ENCODE data around the gene KIF5C.
A peak's percentile ranks its signal among the peaks of the same experiment; 100 is the strongest.

The KIF5C gene

DNA sequence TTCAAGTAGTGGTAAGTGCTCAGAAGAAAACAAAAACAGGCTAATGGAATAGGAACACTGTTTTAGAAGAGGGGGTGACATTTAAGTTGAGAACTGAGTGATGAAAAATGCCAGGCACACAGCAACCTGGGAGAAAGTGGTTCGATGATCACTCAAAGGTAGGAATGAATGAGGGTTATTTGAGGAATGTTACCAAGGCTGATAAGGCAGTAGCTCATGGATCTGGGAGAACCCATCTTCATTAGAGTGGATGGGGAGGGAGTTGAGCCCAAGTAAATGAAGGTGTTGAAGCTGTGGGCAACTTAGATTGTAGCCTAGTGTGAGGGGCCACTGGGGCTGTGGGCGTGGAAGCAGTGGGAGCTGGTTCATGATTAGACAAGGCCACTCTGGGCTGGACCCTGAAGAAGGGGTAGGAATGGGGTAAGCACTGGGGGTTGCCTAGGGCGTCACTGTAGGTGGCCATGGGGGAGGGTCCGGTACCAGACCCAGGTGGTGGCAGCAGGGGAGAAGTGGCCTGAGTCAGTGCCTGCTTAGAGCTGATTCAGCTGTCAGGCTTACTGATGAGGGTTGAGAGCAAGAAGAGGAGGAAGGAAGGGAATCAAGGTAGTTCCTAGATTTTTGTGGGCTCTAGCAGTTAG lies 141.0 kb downstream of the KIF5C start:
- DNase-seq (ENCODE audit: low read depth in 2 of 2), result no peak

DNA sequence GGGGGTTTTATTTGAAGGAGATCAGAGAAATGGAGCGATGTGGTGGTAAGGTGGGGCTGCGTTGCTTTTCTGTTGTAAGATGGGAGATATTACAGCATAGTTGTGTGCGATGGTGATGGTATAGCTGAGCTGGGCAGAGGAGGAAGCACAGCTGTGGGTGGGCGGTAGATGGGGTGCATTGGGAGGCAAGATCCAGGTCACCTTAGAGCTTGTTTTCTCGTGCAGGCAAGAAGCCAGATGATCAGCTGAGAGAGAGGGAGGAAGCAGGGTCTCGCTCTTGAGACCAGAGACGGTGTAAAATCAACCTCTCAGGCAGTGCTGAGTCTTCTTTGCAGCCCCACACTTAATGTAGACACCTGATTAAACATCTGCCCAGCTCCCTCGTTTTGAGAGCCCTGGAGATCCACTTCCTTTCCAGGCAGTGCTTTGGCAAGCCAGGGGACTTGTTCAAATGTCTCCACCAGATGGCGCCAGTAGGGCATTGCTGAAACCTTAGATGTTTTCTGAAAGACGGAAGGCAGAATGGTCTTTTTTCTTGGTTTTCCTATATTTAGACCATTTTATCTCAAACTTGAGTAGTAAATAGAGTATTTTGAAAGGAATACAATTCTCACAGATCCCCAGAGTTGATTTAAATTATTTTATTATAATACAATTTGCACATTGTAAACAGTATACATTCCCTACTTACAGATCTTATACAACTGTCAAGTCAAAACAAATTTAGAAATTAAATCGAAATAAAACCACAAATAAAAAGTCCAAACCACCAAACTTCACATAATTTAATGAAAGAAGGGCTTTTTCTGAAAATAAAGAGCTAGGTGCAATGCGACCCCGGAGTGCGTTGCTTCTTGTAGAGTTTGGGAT lies 142.3 kb downstream of the KIF5C start:
- peak; percentile 21 to 58 for DNase-seq (ENCODE audit: low read depth in 2 of 2)

DNA sequence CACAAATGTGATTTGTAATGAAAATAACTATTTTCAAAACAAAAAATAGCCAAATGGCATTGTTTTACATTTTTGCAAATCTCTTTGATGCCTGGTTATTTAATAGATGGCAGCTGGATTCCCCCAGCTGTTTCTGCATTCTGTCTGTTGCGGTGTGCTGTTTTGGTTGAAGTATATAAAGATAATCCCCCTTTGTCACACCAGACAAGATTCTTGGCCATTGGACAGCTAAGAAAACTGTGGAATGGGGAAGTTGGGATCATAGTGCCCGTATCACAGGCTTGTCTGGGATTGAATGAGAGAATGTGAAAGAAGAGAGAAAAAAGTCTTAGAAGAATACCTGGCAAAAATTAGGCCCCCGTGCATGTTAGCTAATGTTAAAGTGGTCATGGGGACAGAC lies 144.0 kb downstream of the KIF5C start:
- no peak for DNase-seq (ENCODE audit: low read depth in 2 of 2)

DNA sequence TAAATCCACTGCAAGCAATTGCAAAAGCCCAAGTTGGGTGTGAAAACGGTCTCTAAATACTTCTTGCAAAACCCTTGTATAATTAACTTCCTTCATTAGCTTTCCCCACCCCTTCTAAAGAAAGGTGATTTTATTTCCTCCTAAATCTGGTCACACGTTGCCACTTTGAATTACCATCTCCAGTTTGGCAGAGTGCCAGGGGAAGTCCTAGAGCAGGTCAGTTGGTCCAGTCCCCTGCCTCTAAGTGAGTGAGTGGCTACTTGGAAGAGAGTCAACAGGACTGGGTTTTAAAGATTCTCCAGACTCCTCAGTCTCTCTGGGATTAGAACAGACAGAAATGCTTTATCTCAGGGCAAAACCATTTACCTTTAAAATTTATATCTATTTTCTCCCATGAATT lies 144.7 kb downstream of the KIF5C start:
- no peak for DNase-seq (ENCODE audit: low read depth in 2 of 2)

DNA sequence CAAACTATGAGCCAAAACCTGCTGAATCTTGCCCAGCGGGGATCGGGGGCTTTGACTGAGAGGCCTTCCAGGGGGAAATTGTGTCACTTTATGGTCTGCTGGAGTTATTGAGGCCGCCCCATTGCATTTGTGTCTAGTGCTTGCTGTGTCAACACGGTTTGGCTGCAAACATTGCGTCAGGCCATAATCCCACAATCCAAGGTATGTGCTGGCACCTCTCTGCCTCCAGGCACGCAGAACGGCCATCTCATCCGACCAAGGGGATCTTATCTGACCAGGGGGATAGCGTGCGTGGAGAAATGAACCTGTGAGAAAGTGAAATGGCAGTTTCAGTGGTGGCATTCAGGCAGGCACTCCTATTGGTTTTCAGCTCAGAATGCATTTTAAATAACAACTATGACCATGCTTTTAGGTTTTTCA lies 145.4 kb downstream of the KIF5C start:
- DNase-seq (ENCODE audit: low read depth in 2 of 2), result no peak

DNA sequence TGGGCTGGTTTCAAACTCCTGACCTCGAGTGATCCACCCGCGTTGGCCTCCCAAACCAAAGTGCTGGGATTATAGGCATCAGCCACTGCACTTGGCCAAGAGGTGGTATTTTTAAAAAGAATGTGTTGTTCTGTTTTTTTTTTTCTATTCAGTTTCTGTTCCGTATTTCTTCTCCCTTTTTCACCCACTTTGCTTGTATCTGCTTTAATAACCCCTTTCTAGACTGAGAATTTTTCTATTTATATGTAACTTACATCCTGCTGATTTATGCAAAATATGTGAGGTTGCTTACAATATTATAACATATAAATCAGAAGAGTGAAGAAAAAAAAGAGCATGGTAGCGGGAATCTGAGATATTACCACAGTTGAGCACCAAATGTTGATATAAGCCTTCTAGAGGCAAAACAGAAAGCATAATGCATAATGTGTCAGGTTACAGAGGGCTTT lies 146.3 kb downstream of the KIF5C start:
- no peak for DNase-seq (ENCODE audit: low read depth in 2 of 2)

DNA sequence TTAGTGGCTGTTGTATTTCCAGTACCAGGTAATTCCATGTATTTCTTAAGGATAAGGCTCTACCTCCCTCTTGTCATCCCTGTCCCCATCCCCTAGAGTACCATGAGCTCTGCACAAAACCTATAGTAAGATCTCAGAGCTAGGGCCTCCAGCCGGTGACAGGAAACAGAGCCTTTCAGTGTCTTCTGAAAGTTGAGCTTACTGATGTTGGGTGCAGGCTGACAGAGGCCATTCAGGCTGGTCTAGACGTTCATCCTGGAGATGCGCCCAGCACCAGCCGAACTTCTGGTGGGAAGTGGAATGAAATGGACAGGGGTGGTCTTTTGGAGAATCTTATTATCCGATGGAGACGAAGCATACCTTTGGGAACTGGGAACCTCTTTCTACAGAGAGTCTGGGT lies 146.7 kb downstream of the KIF5C start:
- no peak for DNase-seq (ENCODE audit: low read depth in 2 of 2)

DNA sequence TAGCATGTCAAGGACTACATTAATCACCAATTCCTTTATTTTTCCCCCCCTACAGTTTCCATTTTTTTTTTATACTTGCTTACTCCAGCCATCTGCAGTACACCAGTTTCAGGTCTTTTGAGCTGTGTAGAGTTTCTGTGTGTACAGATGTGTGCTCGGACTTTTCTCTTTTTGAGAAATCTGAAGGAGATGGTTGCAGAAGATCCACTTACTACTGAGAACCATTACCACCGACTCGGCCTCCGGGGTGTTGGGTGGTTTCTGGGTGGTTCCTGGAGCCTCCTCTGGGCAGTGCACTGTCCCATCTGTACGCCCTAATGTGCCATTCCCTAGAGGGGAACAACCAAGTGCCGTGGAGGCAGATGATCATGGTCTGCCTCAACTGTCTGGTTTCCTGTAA lies 148.1 kb downstream of the KIF5C start:
- DNase-seq (ENCODE audit: low read depth in 2 of 2), result no peak

DNA sequence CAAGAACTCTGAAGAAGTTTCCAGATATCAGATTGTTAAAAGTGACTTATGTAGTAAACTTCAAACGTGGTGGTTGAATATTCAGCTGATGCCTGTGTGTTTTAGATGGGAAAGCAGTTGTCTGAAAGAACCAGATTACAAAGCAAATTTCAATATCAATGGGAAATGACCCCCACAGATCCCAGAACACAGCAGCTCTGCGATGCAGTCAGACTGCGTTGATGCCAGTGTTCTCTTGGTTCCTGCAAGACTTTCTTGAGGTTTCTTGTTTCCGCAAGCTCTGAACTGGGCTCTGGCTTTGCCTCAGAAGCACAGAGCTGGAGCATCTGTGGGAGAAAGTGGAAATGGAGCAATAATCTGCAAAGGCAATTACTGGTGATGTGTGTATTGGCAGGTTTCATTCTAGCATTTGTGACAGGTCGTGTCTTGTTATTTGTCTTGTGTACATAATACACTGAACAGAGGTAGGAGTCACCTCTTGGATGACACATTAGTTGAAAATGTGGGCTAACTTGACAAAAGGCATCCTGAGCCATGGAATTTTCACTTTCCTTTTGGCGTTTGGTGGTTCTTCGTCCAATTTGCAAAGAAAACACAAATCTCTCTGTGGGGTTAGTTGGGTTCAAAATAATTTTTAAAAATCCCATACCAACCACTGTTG lies 152.7 kb downstream of the KIF5C start:
- DNase-seq (ENCODE audit: low read depth in 2 of 2), result no peak

DNA sequence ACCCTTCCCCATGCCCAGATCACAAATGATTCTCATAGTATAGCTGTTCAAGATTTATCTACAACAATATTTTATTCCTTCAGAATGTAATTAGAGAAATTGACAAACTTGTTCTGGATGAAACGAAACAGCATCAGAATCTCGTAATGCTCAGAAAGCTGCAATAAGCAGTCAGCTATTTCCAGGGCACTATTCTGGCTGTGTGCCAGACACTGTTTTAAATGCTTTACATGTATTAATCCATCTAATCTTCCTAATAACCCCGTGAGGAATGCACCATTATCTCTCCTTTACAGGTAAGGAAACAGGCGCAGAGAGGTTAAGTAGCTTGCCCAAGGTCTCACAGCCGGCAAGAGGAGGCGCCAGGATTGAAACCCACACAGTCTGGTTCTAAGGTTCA lies 153.3 kb downstream of the KIF5C start:
- DNase-seq (ENCODE audit: low read depth in 2 of 2), result no peak

DNA sequence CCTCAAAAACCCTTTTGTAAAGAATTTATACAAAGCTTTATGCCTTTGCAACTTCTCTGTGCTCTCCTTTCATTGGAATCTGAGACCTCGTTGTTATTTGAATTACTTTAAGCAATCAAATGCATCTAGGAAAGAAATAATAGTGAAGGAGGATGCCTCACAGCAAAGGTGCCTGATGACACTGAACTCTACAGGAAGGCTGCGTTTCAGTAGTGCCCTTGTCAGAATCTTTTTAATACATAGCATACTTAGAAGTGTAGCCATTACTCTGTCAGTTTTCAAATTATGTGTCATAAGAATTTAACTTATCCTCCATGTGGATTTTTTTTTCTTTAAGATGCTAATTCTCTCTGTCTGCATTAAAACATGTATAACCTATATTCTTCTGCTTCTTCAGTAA lies 153.9 kb downstream of the KIF5C start:
- no peak for DNase-seq (ENCODE audit: low read depth in 2 of 2)

DNA sequence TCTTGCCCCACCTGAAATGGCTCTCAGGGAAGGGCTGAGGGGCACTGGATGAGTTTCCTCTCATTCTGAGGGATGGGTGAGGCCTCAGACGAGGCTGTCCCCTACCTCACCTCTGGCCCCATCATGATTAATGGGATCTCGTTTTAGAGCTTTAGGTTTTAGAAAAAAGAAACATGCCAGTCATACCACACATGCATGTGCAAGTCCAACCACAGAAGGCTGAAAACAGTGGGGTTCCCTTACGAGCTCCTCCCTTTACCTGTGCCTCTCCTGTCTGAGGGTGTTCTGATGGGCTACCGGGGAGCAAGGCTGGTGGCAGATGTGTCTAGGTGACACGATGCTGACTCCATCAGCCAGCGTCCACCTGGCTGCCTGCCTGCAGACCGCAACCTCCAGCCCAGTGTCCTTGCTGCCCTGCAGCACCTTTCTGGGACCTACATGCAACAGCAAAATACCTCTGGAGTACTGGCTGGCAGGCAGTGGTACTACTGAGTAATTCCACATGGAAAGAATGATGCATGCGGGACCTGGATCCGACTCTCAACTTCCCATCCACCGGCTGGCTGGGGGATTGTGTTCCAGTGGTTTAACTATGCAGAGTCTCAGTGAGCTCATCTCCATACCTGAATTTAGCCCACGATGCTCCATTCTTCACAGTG lies 154.4 kb downstream of the KIF5C start:
- DNase-seq (ENCODE audit: low read depth in 2 of 2), result no peak

DNA sequence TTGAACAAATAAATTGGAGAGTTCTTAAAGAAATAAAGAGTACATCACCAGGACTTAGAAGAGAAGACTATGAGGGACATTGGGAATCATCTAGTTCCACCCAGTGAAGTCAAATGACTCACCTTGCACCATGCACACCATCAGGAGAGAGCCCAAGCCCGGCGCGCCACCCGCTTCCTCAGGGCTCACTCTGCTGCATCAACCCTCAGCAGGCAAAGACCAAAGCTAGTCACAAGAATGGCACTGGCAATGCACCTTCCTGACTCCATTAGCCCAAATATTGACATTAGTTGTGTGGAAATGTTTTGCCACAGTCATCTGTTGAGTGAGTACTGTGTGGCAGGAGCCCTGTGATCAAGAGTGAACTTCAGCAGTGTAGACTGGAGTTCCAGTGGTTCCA lies 156.4 kb downstream of the KIF5C start:
- no peak for DNase-seq (ENCODE audit: low read depth in 2 of 2)

DNA sequence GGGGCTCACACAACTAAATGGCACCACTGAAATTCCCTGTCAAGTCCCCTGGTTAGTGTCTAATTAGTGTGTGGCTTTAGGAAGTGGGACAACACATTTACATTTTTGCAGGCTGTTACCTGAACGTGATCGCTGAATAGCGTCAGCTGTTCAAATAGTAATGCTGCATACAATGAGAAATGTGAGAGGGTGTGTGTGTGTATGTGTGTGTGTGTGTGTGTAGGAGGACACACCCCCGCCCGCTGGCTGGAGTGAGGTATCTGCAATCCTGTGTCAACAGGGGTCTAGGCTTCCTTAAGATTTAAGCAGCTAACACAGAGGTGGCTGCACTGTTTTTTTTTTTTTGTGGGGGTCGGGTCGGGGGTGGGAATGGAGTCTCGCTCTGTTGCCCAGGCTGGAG lies 158.7 kb downstream of the KIF5C start:
- DNase-seq (ENCODE audit: low read depth in 2 of 2), result no peak

DNA sequence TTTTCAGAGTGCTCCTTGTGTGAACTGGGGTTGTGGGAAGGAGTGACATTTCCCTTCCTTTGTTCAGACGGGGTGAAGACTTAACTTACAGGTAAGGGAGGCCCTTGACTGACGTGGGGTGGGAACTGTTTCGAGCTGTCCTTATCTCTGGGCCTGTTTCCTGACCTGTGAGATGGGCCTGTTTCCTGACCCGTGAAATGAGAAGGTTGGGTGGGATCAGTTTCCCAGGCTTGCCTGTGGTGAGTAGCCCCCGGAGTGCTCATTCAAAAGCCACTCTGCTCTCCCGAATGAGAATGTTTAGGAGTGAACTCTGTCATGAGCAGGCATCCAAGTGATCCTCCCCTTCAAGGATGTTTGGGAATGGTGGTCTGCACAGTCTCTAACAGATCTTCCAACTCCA lies 159.4 kb downstream of the KIF5C start:
- no peak for DNase-seq (ENCODE audit: low read depth in 2 of 2)

DNA sequence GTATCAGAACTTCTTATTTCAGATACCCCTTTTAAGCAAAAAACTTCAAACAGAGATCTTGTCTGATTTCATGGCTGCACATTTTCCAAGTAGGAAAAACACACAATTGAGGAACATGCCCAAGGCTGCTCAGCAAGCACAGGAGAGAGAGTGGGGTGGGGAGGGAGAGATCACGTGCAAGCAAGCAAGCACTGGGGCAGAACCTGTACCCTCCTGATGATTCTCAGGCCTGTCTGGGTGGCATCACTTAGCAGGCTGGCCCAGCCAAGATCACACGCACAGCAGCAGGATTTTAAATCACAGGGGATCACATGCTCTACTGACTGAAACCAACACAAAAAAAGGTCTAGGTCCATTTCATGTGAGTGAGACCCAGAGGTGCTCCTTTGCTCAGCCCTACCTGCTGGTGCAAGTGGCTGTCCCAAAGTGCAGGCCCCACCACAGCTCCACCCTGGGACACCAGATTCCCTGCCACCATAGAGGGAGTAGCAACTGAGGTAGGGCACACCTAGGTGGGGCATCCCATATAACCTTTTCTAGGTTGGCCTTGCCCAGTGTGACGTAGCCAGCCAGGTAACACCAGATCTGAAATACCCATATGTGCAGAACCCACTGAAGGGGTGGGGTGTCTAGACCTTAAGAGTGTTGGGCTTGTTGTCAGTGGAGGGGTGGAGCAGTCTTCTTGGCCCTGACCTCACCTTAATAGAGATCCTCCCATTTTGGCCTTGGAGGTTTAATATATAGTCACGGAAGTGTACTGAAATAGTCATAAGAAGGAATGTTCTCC lies 161.7 kb downstream of the KIF5C start:
- DNase-seq (ENCODE audit: low read depth in 2 of 2), result no peak

DNA sequence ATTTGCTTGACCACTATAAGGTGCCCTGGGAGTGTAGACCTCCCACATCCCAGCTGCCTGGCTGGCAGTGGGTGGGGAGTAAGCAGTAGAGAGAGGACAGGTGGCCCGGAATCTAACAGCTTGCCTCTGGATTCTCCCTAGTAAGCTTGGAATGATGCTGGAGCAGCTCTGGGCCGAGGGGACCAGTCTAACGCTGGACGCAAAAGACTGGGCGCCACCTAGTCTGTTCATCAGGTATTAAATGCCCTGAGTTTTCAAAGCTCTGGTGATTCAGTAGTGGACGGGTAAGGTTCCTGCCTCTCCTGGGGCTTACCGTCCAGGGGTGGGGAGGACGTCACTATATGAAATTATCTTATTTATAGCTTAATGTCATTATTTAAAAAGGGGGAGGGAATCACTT lies 162.8 kb downstream of the KIF5C start:
- no peak for DNase-seq (ENCODE audit: low read depth in 2 of 2)

DNA sequence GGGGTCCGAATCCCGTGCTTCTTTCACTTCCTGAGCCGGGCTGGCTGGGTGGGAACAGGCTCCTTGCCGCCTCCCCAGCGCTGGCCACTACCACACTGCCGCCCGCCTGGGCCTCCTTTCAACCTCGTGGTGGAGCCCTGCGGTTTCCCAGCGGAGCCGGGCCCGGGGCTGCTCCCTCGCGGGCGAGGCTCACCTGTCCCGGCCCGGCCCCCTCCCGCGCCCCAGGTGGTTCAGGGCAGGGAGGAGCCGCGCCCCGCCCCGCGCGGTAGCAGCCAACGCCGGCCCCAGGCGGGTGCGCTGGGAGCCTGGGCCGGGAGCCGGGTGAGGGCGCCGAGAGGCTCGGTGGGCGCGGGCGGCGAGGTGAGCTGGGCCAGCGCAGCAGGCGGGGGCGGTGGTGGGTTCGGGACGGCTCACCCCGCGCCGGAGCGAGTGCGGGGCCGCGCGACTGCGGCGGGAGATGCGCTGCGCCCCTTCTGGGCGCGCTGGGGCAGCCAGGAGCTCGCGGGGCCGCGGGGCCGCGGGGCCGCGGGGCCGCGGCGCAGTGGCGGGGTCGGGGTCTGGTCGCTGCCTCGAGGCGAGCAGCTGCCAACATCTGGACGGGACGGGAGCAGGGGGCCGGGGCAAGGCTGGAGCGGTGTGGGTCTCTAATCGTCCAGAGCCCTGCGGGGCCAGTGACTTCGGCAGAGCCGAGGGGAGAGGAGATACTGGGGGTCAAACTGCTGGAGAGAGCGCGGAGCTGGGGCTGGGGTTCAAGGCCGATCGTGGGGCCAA lies 163.6 kb downstream of the KIF5C start, which contains the start of gene LYPD6B:
Gene LYPD6B (plus strand): TSS at position 258 of the 771 bp plus-strand sequence. CDS start 92,250 bp downstream, outside the sequence.
- no peak for DNase-seq (ENCODE audit: low read depth in 2 of 2)

DNA sequence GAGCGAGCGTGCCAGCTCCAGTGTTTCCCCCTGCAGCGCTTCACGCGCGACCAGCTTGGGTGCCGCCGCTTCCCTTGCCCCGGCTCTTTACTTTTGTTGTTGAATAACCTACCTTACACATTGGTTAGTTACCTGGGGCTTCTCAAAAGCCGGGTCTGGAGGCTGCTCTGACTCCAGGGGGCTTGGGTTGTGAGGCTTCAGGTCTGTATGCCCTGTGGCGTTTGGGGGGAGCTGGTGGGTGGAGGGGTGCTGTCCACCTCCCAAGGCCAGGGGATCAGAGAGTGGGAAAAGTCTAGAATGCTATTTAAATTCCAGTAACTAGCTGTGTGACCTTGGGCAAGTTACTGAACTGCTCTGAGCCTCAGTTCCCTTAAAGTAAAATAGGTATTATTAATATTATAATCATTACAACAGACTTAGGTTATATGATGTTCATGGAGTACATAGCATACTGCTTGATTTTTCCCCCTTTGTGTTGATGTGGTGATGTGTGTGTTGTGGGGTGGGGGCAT lies 164.2 kb downstream of the KIF5C start:
- DNase-seq (ENCODE audit: low read depth in 2 of 2), result no peak

DNA sequence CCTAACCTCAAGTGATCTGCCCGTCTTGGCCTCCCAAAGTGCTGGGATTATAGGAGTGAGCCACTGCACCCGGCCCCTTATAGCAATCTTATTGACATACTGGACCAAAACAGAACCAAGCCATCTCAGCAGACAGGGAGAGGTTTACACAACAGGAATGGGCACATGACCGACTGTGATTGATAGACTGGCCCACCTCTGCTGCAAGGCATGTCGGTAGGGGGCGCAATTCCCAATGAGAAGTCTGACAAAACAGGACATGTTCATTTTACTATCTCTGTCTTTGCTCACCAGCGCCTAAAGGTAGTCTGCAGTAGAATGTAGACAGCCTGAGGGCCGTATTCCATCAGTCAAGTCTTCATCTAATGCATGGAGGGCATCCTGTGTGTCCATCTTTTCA lies 165.4 kb downstream of the KIF5C start:
- DNase-seq (ENCODE audit: low read depth in 2 of 2), result peak in 1 of 2 donors; percentile 31

Data from stimulated activated CD8-positive, alpha-beta memory T cell treated with anti-CD3 and anti-CD28 coated beads, Interleukin-7, amount 100 ng/mL, for 1 hour (primary cell).